ENCODE data around the gene SLC25A34. TPM values are rescaled to one million over a fixed set of nuclear protein-coding genes. Genes with fewer than 3 reads are reported as not detected.

Gene SLC25A34
- total RNA-seq, 2 donors from 2014 or later, result 2.4 to 7.5 TPM

DNA sequence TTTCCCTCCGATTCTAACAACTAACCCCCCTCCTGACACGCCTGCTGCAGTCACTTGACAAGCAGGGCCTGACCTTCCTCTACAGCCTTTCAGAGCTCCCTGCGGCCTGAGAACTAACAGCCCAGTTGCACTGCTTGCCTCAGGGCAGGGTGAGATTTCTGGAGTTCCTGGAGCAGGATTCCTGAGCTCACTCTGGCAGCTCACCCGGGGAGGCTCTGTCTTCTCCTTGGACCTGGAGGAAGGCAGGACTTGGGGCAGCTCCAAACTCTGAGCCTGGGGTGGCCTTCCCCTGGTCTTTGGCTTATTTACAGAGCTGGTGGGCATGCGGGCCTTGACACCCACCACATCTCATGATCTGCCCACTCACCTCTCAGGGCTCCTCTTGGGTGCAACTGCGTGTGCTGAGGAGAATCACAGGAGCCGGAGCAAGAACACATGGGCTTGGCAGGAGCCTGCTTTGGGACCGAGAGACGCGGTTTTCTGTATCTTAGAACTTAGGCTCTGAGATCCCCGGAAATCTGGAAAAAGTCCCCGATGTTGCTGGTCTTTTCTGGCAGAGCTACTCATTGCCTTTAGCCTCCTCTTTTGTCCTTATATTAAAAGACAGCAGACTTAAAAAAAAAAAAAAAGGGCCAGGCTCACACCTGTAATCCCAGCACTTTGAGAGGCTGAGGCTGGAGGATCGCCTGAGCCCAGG is 13.1 kb upstream of the SLC25A34 start:
- Histone ChIP-seq H3K27ac (no peak overlapping the region), H3K4me3 (no peak overlapping the region), H3K27me3 (replicated peaks; ENCODE audit: insufficient read depth) (no peaks in the 10 kb centered on the region), H3K9me3 (no peaks in the 10 kb centered on the region), H3K36me3 (peaks cover 80% of the 10 kb centered on the region), H3K4me1 (ENCODE audit: control insufficient read depth in 1 of 2, low read depth in 2 of 2) (no peaks in the 10 kb centered on the region)
- TF ChIP-seq, protein P1, sequence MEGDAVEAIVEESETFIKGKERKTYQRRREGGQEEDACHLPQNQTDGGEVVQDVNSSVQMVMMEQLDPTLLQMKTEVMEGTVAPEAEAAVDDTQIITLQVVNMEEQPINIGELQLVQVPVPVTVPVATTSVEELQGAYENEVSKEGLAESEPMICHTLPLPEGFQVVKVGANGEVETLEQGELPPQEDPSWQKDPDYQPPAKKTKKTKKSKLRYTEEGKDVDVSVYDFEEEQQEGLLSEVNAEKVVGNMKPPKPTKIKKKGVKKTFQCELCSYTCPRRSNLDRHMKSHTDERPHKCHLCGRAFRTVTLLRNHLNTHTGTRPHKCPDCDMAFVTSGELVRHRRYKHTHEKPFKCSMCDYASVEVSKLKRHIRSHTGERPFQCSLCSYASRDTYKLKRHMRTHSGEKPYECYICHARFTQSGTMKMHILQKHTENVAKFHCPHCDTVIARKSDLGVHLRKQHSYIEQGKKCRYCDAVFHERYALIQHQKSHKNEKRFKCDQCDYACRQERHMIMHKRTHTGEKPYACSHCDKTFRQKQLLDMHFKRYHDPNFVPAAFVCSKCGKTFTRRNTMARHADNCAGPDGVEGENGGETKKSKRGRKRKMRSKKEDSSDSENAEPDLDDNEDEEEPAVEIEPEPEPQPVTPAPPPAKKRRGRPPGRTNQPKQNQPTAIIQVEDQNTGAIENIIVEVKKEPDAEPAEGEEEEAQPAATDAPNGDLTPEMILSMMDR (IDR thresholded peaks at IDR 0.05), result no peak
- no peak for ATAC-seq (ENCODE audit: insufficient number of reproducible peaks, low FRiP score, low read depth)
- no peak for DNase-seq (ENCODE audit: low spot score)

GRCh38 chr1:15723631-15724246 is 12.3 kb upstream of the SLC25A34 start:
- H3K36me3 ChIP-seq, result peaks cover 82% of the 10 kb centered on the region

GRCh38 chr1:15724949-15725880 is 10.8 kb upstream of the SLC25A34 start:
- H3K36me3 ChIP-seq, result peaks cover 80% of the 10 kb centered on the region

More at GRCh38 chr1:15723631-15724246, 12.3 kb upstream of the SLC25A34 start:
- no peak overlapping the region for H3K27ac ChIP-seq
- no peak for DNase-seq (ENCODE audit: low spot score)
- no peaks in the 10 kb centered on the region for H3K4me1 ChIP-seq (ENCODE audit: control insufficient read depth in 1 of 2, low read depth in 2 of 2)
- H3K9me3 ChIP-seq, result no peaks in the 10 kb centered on the region
- TF ChIP-seq, protein P1 (IDR thresholded peaks at IDR 0.05), result no peak
- no peak overlapping the region for H3K4me3 ChIP-seq
- no peaks in the 10 kb centered on the region for H3K27me3 ChIP-seq (replicated peaks; ENCODE audit: insufficient read depth)
- ATAC-seq (ENCODE audit: insufficient number of reproducible peaks, low FRiP score, low read depth), result no peak

DNA sequence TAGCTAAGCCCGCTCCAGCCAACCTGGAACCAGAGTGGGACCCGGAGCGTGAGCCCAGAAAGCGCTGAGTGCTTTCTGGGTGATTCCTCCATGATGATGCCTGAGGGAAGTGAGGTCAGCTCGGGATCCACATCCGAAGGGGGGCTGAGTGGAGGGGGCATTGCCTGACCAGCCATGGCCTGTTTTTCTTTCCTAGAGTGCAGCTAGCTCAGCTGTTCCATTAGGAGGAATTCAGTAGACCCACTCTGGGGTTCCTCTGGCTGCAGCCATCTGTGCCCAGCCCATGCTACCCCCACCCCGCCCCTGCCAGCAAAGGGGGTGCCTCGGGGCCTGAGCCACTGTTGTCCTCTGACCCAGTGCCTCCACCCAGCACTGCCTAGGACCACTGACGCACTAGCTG is 9.6 kb upstream of the SLC25A34 start:
- H3K9me3 ChIP-seq, result no peaks in the 10 kb centered on the region
- H3K36me3 ChIP-seq, result peaks cover 81% of the 10 kb centered on the region
- no peak overlapping the region for H3K4me3 ChIP-seq
- TF ChIP-seq, protein P1 (IDR thresholded peaks at IDR 0.05), result no peak
- H3K27ac ChIP-seq, result no peak overlapping the region
- no peaks in the 10 kb centered on the region for H3K27me3 ChIP-seq (replicated peaks; ENCODE audit: insufficient read depth)
- H3K4me1 ChIP-seq (ENCODE audit: control insufficient read depth in 1 of 2, low read depth in 2 of 2), result no peaks in the 10 kb centered on the region
- DNase-seq (ENCODE audit: low spot score) (no peak), ATAC-seq (ENCODE audit: insufficient number of reproducible peaks, low FRiP score, low read depth) (no peak)

More at GRCh38 chr1:15724949-15725880, 10.8 kb upstream of the SLC25A34 start:
- H3K4me1 ChIP-seq (ENCODE audit: control insufficient read depth in 1 of 2, low read depth in 2 of 2), result no peaks in the 10 kb centered on the region
- H3K27me3 ChIP-seq (replicated peaks; ENCODE audit: insufficient read depth), result no peaks in the 10 kb centered on the region
- ATAC-seq (ENCODE audit: insufficient number of reproducible peaks, low FRiP score, low read depth) (no peak), DNase-seq (ENCODE audit: low spot score) (no peak)
- no peaks in the 10 kb centered on the region for H3K9me3 ChIP-seq
- no peak overlapping the region for H3K27ac ChIP-seq
- TF ChIP-seq, protein P1 (IDR thresholded peaks at IDR 0.05), result no peak
- no peak overlapping the region for H3K4me3 ChIP-seq

GRCh38 chr1:15727021-15727420 is 9.0 kb upstream of the SLC25A34 start:
- H3K27ac ChIP-seq, result no peak overlapping the region
- TF ChIP-seq, protein P1 (IDR thresholded peaks at IDR 0.05), result no peak
- no peak overlapping the region for H3K4me3 ChIP-seq
- no peaks in the 10 kb centered on the region for H3K4me1 ChIP-seq (ENCODE audit: control insufficient read depth in 1 of 2, low read depth in 2 of 2)
- ATAC-seq (ENCODE audit: insufficient number of reproducible peaks, low FRiP score, low read depth), result no peak
- H3K27me3 ChIP-seq (replicated peaks; ENCODE audit: insufficient read depth), result no peaks in the 10 kb centered on the region
- DNase-seq (ENCODE audit: low spot score), result no peak
- peaks cover 83% of the 10 kb centered on the region for H3K36me3 ChIP-seq
- H3K9me3 ChIP-seq, result no peaks in the 10 kb centered on the region
